ENCODE results near the gene LCORL.

- TF ChIP-seq POLR2AphosphoS5 (IDR thresholded peaks at IDR 0.05; ENCODE audit: control insufficient read depth, insufficient read depth, low read depth, low read length) = no peak
- TF ChIP-seq SP1 (CRISPR knock-in tag; IDR thresholded peaks at IDR 0.05) = no peak
- TF ChIP-seq, protein P1, sequence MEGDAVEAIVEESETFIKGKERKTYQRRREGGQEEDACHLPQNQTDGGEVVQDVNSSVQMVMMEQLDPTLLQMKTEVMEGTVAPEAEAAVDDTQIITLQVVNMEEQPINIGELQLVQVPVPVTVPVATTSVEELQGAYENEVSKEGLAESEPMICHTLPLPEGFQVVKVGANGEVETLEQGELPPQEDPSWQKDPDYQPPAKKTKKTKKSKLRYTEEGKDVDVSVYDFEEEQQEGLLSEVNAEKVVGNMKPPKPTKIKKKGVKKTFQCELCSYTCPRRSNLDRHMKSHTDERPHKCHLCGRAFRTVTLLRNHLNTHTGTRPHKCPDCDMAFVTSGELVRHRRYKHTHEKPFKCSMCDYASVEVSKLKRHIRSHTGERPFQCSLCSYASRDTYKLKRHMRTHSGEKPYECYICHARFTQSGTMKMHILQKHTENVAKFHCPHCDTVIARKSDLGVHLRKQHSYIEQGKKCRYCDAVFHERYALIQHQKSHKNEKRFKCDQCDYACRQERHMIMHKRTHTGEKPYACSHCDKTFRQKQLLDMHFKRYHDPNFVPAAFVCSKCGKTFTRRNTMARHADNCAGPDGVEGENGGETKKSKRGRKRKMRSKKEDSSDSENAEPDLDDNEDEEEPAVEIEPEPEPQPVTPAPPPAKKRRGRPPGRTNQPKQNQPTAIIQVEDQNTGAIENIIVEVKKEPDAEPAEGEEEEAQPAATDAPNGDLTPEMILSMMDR (IDR thresholded peaks at IDR 0.05 in 2 of 3, conservative IDR thresholded peaks at IDR 0.05 in 1 of 3; ENCODE audit: insufficient read depth in 2 of 3, low read depth in 1 of 3, low read length in 3 of 3) = no peak
- TF ChIP-seq JUNB (CRISPR knock-in tag; conservative IDR thresholded peaks at IDR 0.05) = no peak
- TF ChIP-seq CREB1 (IDR thresholded peaks at IDR 0.05) = no peak
- TF ChIP-seq CREB1 (CRISPR knock-in tag; IDR thresholded peaks at IDR 0.05) = no peak
- TF ChIP-seq ZNF174 (CRISPR knock-in tag; IDR thresholded peaks at IDR 0.05) = no peak
- no peak for TF ChIP-seq KAT7 (CRISPR knock-in tag; IDR thresholded peaks at IDR 0.05; ENCODE audit: borderline replicate concordance)
- TF ChIP-seq POLR3A (IDR thresholded peaks at IDR 0.05; ENCODE audit: borderline replicate concordance, extremely low read depth, insufficient read depth, insufficient read length) = no peak
- no peak for TF ChIP-seq RCOR1 (IDR thresholded peaks at IDR 0.05; ENCODE audit: borderline replicate concordance in 1 of 2, low read depth in 2 of 2, low read length in 2 of 2)
- TF ChIP-seq TRIM28 (IDR thresholded peaks at IDR 0.05) = no peak
Measured at GRCh38 chr4:17865866-17866363, 155.6 kb downstream of the LCORL start.

All from K562 (cell line).